ENCODE data around the gene FBN1.

FBN1 gene

DNA sequence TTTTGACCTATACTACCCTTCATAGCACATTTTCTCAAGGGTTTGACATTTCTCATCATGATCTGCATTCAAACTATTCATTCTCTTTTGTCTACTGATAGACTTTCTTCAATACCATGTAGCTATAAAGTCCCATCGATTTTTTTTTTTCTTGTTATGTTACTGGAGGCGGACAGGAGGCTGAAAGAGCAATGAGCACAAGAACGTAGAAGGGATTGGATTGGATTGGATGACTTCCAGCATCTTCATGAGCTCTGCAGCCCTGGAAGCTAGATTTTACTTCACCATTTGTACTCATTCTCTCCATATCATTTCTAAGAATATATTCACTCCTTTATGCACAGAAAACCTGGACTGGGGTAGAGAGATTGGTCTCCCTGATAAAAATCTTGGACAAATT is 271.0 kb downstream of the FBN1 start:
- Histone ChIP-seq H3K4me1 (ENCODE audit: low read length) (peaks cover 11% of the 10 kb centered on the region), H3K27ac (ENCODE audit: low read length) (no peak overlapping the region), H3K9me3 (ENCODE audit: insufficient read depth, low read length) (peaks cover under 1% of the 10 kb centered on the region; the same call in 1 of the 2 replicates), H3K27me3 (ENCODE audit: low read depth, low read length) (peaks cover 8% of the 10 kb centered on the region; the same call in 1 of the 2 replicates), H3K36me3 (replicated peaks; ENCODE audit: low read depth, low read length) (peaks cover 3% of the 10 kb centered on the region), H2AFZ (ENCODE audit: low read depth, low read length) (no peak overlapping the region), H3K79me2 (ENCODE audit: low read length) (no peaks in the 10 kb centered on the region), H3K9ac (ENCODE audit: low read length) (no peak overlapping the region), H3K4me2 (ENCODE audit: low read length) (no peak overlapping the region), H4K20me1 (ENCODE audit: insufficient read depth, low read length) (no peaks in the 10 kb centered on the region), H3K4me3 (ENCODE audit: low read length) (no peak overlapping the region)
- TF ChIP-seq EZH2phosphoT487 (IDR thresholded peaks at IDR 0.05; ENCODE audit: low read depth) = no peak
- TF ChIP-seq, protein P1, sequence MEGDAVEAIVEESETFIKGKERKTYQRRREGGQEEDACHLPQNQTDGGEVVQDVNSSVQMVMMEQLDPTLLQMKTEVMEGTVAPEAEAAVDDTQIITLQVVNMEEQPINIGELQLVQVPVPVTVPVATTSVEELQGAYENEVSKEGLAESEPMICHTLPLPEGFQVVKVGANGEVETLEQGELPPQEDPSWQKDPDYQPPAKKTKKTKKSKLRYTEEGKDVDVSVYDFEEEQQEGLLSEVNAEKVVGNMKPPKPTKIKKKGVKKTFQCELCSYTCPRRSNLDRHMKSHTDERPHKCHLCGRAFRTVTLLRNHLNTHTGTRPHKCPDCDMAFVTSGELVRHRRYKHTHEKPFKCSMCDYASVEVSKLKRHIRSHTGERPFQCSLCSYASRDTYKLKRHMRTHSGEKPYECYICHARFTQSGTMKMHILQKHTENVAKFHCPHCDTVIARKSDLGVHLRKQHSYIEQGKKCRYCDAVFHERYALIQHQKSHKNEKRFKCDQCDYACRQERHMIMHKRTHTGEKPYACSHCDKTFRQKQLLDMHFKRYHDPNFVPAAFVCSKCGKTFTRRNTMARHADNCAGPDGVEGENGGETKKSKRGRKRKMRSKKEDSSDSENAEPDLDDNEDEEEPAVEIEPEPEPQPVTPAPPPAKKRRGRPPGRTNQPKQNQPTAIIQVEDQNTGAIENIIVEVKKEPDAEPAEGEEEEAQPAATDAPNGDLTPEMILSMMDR (IDR thresholded peaks at IDR 0.05; ENCODE audit: low read depth, low read length) = no peak

DNA sequence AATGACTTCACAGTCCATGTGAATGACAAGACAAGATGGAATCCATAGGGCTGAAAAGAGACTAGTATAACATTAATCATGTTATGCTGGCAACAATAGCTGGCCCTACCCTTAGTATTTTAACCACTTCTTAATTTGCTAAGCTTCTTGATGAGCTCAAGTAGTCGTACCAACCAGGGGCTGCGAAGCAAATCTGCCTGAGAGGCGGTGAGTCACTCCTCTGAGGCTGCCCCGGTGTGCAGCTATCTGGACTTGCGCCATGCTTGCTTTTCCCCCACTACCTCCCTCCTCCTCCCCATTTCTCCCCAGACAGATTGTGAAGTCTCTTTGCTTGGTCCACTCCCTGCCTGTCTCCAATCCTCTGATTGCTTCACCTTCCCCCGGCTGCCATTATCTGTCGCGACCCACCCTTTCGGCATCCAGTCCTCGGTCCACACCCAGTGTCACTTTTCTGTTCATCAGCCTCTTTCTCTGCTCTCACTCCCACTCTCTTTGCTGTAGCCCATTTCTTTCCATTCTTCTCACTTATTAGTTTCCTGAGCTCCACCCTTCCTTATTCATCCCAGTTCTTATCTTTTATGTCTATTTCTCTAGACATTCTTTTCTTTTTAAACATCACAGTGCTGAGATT is 271.6 kb downstream of the FBN1 start:
- no peak overlapping the region for H3K9ac ChIP-seq (ENCODE audit: low read length)
- no peaks in the 10 kb centered on the region for H3K79me2 ChIP-seq (ENCODE audit: low read length)
- no peak overlapping the region for H3K4me3 ChIP-seq (ENCODE audit: low read length)
- no peak overlapping the region for H3K4me2 ChIP-seq (ENCODE audit: low read length)
- peaks cover 3% of the 10 kb centered on the region for H3K36me3 ChIP-seq (replicated peaks; ENCODE audit: low read depth, low read length)
- no peak for TF ChIP-seq EZH2phosphoT487 (IDR thresholded peaks at IDR 0.05; ENCODE audit: low read depth)
- TF ChIP-seq, protein P1 (IDR thresholded peaks at IDR 0.05; ENCODE audit: low read depth, low read length) = no peak
- H2AFZ ChIP-seq (ENCODE audit: low read depth, low read length) = no peak overlapping the region
- H4K20me1 ChIP-seq (ENCODE audit: insufficient read depth, low read length) = no peaks in the 10 kb centered on the region
- no peak overlapping the region for H3K27ac ChIP-seq (ENCODE audit: low read length)
- no peaks in the 10 kb centered on the region; the same call in 1 of the 2 replicates for H3K9me3 ChIP-seq (ENCODE audit: insufficient read depth, low read length)
- peaks cover 8% of the 10 kb centered on the region; the same call in 1 of the 2 replicates for H3K27me3 ChIP-seq (ENCODE audit: low read depth, low read length)
- H3K4me1 ChIP-seq (ENCODE audit: low read length) = peaks cover 11% of the 10 kb centered on the region

DNA sequence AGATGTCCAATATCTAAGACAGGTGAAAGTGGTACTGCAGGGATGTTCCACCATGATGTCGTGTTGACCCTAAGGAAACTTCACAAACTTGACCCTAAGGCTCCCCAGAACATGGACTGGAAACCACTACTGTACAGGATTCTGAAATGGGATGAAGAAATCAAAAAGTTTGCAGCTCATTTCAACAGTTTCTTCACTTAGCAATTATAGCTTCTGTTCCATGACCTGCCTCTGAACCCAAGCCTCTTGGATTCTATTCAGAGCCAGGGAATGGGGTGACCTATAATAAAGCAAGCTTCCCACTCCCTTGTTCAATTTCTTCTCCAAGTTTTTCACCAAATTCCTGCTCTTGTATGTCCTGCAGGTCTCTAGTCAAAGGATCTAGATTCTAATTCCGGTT is 273.5 kb downstream of the FBN1 start:
- Histone ChIP-seq H3K27me3 (ENCODE audit: low read depth, low read length) (peaks cover 8% of the 10 kb centered on the region; the same call in 1 of the 2 replicates), H3K4me2 (ENCODE audit: low read length) (no peak overlapping the region), H3K27ac (ENCODE audit: low read length) (no peak overlapping the region), H3K4me3 (ENCODE audit: low read length) (no peak overlapping the region), H3K9me3 (ENCODE audit: insufficient read depth, low read length) (no peaks in the 10 kb centered on the region), H2AFZ (ENCODE audit: low read depth, low read length) (no peak overlapping the region), H3K36me3 (replicated peaks; ENCODE audit: low read depth, low read length) (no peaks in the 10 kb centered on the region), H3K4me1 (ENCODE audit: low read length) (no peaks in the 10 kb centered on the region), H4K20me1 (ENCODE audit: insufficient read depth, low read length) (no peaks in the 10 kb centered on the region), H3K79me2 (ENCODE audit: low read length) (no peaks in the 10 kb centered on the region), H3K9ac (ENCODE audit: low read length) (no peak overlapping the region)
- TF ChIP-seq, protein P1 (IDR thresholded peaks at IDR 0.05; ENCODE audit: low read depth, low read length) = no peak
- no peak for TF ChIP-seq EZH2phosphoT487 (IDR thresholded peaks at IDR 0.05; ENCODE audit: low read depth)

DNA sequence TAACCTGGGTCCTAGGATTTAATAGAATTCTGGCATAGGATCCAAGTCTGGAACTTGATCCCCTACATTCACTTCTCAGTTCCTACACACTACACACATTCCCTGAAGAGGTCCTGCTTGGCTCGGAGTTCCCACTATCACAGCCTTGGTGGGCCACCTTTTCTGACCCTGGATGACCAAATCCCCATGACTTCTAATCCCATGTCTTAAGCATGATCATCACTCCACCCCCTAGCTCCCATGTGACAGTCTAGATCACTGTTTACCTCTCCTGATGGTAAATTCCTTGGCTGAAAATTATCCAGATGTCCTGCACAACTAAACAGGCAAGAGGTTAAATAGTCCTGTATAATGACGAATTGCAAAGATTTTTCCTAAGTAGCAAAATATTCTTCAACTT is 274.0 kb downstream of the FBN1 start:
- no peaks in the 10 kb centered on the region for H3K9me3 ChIP-seq (ENCODE audit: insufficient read depth, low read length)
- TF ChIP-seq, protein P1 (IDR thresholded peaks at IDR 0.05; ENCODE audit: low read depth, low read length) = no peak
- TF ChIP-seq EZH2phosphoT487 (IDR thresholded peaks at IDR 0.05; ENCODE audit: low read depth) = no peak
- no peaks in the 10 kb centered on the region for H3K4me1 ChIP-seq (ENCODE audit: low read length)

More for the DNA sequence above, 274.0 kb downstream of the FBN1 start:
- H3K9ac ChIP-seq (ENCODE audit: low read length) = no peak overlapping the region
- H3K36me3 ChIP-seq (replicated peaks; ENCODE audit: low read depth, low read length) = no peaks in the 10 kb centered on the region
- H3K4me2 ChIP-seq (ENCODE audit: low read length) = no peak overlapping the region
- H3K27ac ChIP-seq (ENCODE audit: low read length) = no peak overlapping the region
- no peaks in the 10 kb centered on the region for H3K79me2 ChIP-seq (ENCODE audit: low read length)
- H4K20me1 ChIP-seq (ENCODE audit: insufficient read depth, low read length) = no peaks in the 10 kb centered on the region
- peaks cover 8% of the 10 kb centered on the region; the same call in 1 of the 2 replicates for H3K27me3 ChIP-seq (ENCODE audit: low read depth, low read length)
- H2AFZ ChIP-seq (ENCODE audit: low read depth, low read length) = no peak overlapping the region
- H3K4me3 ChIP-seq (ENCODE audit: low read length) = no peak overlapping the region
